Right lung (tissue), 5 donors: Measurements from ENCODE around the gene PAIP2. TPM values are rescaled to one million over a fixed set of nuclear protein-coding genes. Genes with fewer than 3 reads are reported as not detected.
"Not testable (repeated sequence)": the region's sequence is repeated elsewhere in the genome, so short reads cannot be mapped to it uniquely, and the experiment has no call there.

ENCODE experiments used
- DNase-seq, 2 donors: peaks; one replicate each; pipeline ENCODE4 v3.0.0-alpha.2; 2013
- polyA plus RNA-seq, 5 donors: library from polyadenylated mRNA; unstranded; fragments of 120-200 nt; gene quantifications; one replicate each; pipeline versions ENCODE4 v1.2.1 to v1.2.3, GENCODE V29; 2013; ENCODE audit warnings: inconsistent platforms in 1 of 5, low replicate concordance in 1 of 5; ENCODE audit not compliant: insufficient read length in 5 of 5, insufficient read depth in 1 of 5

The PAIP2 gene
- polyA plus RNA-seq, 5 donors, result 121 to 177 (median 143) TPM

GRCh38 chr5:139408191-139408590 is 66.5 kb downstream of the PAIP2 start:
- DNase-seq, result no peak

- not testable (repeated sequence) for DNase-seq
Measured at GRCh38 chr5:139409116-139409515, 67.5 kb downstream of the PAIP2 start.

GRCh38 chr5:139410121-139410992 is 68.7 kb downstream of the PAIP2 start:
- DNase-seq, result no peak

GRCh38 chr5:139410993-139411828 is 69.6 kb downstream of the PAIP2 start:
- no peak for DNase-seq

- DNase-seq, result no peak
Measured at GRCh38 chr5:139413153-139413552, 71.5 kb downstream of the PAIP2 start.

- DNase-seq, result no peak
Measured at GRCh38 chr5:139413963-139414362, 72.3 kb downstream of the PAIP2 start.

- DNase-seq, result no peak
Measured at GRCh38 chr5:139414581-139415130, 73.0 kb downstream of the PAIP2 start.

GRCh38 chr5:139415221-139415861 is 73.7 kb downstream of the PAIP2 start:
- DNase-seq, result no peak

- no peak for DNase-seq
Measured at GRCh38 chr5:139415869-139416268, 74.2 kb downstream of the PAIP2 start.

- DNase-seq, result no peak
Measured at GRCh38 chr5:139416651-139417050, 75.0 kb downstream of the PAIP2 start.

GRCh38 chr5:139417214-139417613 is 75.6 kb downstream of the PAIP2 start:
- no peak for DNase-seq

- no peak for DNase-seq
Measured at GRCh38 chr5:139418793-139419192, 77.1 kb downstream of the PAIP2 start.

Other genes starting within 250 kb of the PAIP2 start
- 10 to 100 TPM; 30.4 to 45.3 (median 34.4) TPM for gene SIL1, start 143.5 kb upstream of the PAIP2 start, polyA plus RNA-seq
- 100 to 1,000 TPM; 464 to 725 (median 623) TPM for gene MATR3, start 48.1 kb upstream of the PAIP2 start, polyA plus RNA-seq
- gene SLC23A1, start 41.4 kb downstream of the PAIP2 start, polyA plus RNA-seq, result 1 to 10 TPM; 1.1 to 1.9 (median 1.7) TPM
- gene MZB1, start 48.1 kb downstream of the PAIP2 start, polyA plus RNA-seq, result 1 to 10 TPM in 1 of 5 donors, under 1 TPM in 4; 0.37 to 1.0 (median 0.81) TPM
- 1 to 10 TPM in 1 of 5 donors, under 1 TPM in 4; 0.60 to 3.0 (median 0.86) TPM for gene PROB1, start 53.2 kb downstream of the PAIP2 start, polyA plus RNA-seq
- gene SPATA24, start 62.2 kb downstream of the PAIP2 start, polyA plus RNA-seq, result 10 to 100 TPM in 2 of 5 donors, 1 to 10 TPM in 3; 8.5 to 11.9 (median 9.4) TPM
- gene DNAJC18, start 97.7 kb downstream of the PAIP2 start, polyA plus RNA-seq, result 10 to 100 TPM; 23.6 to 40.4 (median 34.2) TPM
- gene ECSCR, start 120.9 kb downstream of the PAIP2 start, polyA plus RNA-seq, result 10 to 100 TPM; 58.1 to 76.8 (median 67.5) TPM
- under 1 TPM in 1 of 5 donors, not detected in 4; 0.05 TPM for gene SMIM33, start 129.2 kb downstream of the PAIP2 start, polyA plus RNA-seq
- gene STING1, start 140.9 kb downstream of the PAIP2 start, polyA plus RNA-seq, result 10 to 100 TPM; 55.4 to 79.5 (median 70.6) TPM
- 100 to 1,000 TPM; 139 to 179 (median 159) TPM for gene UBE2D2, start 219.5 kb downstream of the PAIP2 start, polyA plus RNA-seq